ENCODE data around the gene ARL14EPL.
"Not testable (repeated sequence)": the region's sequence is repeated elsewhere in the genome, so short reads cannot be mapped to it uniquely, and the experiment has no call there.

The ARL14EPL gene

GRCh38 chr5:116084871-116085715, 52.8 kb downstream of the ARL14EPL start, which contains the start of gene COMMD10:
Gene COMMD10 (plus strand): TSS chr5:116085025.
- H3K4me3 ChIP-seq (ENCODE audit: low read length) = peak within 1 kb of the TSS; percentile 89
- DNase-seq (ENCODE audit: low read depth) = peak; percentile 83
- TF ChIP-seq CTCF (IDR thresholded peaks at IDR 0.05; ENCODE audit: insufficient read depth, low read depth, low read length, missing control alignments) = no peak

GRCh38 chr5:116086309-116086708, 54.0 kb downstream of the ARL14EPL start:
- not testable (repeated sequence) for H3K4me3 ChIP-seq (ENCODE audit: low read length); DNase-seq (ENCODE audit: low read depth)

- no peak for TF ChIP-seq CTCF (IDR thresholded peaks at IDR 0.05; ENCODE audit: insufficient read depth, low read depth, low read length, missing control alignments)
- DNase-seq (ENCODE audit: low read depth) = no peak
These were observed 55.8 kb downstream of the ARL14EPL start for GRCh38 chr5:116088062-116088461.

GRCh38 chr5:116090302-116090701, 58.0 kb downstream of the ARL14EPL start:
- DNase-seq (ENCODE audit: low read depth) = no peak
- no peak for TF ChIP-seq CTCF (IDR thresholded peaks at IDR 0.05; ENCODE audit: insufficient read depth, low read depth, low read length, missing control alignments)

More at GRCh38 chr5:116088062-116088461, 55.8 kb downstream of the ARL14EPL start:
- H3K4me3 ChIP-seq (ENCODE audit: low read length) = no peak overlapping the region

GRCh38 chr5:116091416-116091815, 59.1 kb downstream of the ARL14EPL start:
- no peak overlapping the region for H3K4me3 ChIP-seq (ENCODE audit: low read length)
- DNase-seq (ENCODE audit: low read depth) = no peak
- no peak for TF ChIP-seq CTCF (IDR thresholded peaks at IDR 0.05; ENCODE audit: insufficient read depth, low read depth, low read length, missing control alignments)

More at GRCh38 chr5:116090302-116090701, 58.0 kb downstream of the ARL14EPL start:
- no peak overlapping the region for H3K4me3 ChIP-seq (ENCODE audit: low read length)

- no peak for TF ChIP-seq CTCF (IDR thresholded peaks at IDR 0.05; ENCODE audit: insufficient read depth, low read depth, low read length, missing control alignments)
- DNase-seq (ENCODE audit: low read depth) = peak; percentile 82
- H3K4me3 ChIP-seq (ENCODE audit: low read length) = no peak overlapping the region
These were observed 65.0 kb downstream of the ARL14EPL start for GRCh38 chr5:116097301-116097700.

- H3K4me3 ChIP-seq (ENCODE audit: low read length) = no peak overlapping the region
- DNase-seq (ENCODE audit: low read depth) = no peak
- TF ChIP-seq CTCF (IDR thresholded peaks at IDR 0.05; ENCODE audit: insufficient read depth, low read depth, low read length, missing control alignments) = no peak
These were observed 66.7 kb downstream of the ARL14EPL start for GRCh38 chr5:116098998-116099397.

- DNase-seq (ENCODE audit: low read depth); H3K4me3 ChIP-seq (ENCODE audit: low read length): not testable (repeated sequence)
These were observed 72.7 kb downstream of the ARL14EPL start for GRCh38 chr5:116104941-116105340.

Measured in epithelial cell of esophagus (primary cell).